Measurements from ENCODE around the gene USP12.

DNA sequence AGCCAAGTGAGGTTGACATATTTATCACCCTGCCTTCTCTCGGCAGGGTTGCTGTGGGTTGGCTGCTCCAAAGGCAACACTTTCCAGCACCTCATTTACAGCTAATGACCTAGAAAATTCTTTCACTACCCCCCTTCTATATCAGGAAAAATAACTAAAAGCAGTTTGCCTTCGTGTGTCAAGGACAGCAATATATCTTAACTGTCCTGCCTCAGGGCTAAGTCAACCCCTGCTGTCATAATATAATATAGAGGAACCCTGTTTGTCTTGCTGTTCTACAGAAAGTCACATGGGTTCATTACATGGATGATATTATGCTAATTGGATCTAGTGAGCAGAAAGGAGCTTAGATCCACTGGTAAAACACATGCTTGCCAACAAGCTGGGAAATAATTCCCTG lies 28.1 kb upstream of the USP12 start:
- TF ChIP-seq POLR2A (IDR thresholded peaks at IDR 0.05) = no peak
- TF ChIP-seq, protein P1, sequence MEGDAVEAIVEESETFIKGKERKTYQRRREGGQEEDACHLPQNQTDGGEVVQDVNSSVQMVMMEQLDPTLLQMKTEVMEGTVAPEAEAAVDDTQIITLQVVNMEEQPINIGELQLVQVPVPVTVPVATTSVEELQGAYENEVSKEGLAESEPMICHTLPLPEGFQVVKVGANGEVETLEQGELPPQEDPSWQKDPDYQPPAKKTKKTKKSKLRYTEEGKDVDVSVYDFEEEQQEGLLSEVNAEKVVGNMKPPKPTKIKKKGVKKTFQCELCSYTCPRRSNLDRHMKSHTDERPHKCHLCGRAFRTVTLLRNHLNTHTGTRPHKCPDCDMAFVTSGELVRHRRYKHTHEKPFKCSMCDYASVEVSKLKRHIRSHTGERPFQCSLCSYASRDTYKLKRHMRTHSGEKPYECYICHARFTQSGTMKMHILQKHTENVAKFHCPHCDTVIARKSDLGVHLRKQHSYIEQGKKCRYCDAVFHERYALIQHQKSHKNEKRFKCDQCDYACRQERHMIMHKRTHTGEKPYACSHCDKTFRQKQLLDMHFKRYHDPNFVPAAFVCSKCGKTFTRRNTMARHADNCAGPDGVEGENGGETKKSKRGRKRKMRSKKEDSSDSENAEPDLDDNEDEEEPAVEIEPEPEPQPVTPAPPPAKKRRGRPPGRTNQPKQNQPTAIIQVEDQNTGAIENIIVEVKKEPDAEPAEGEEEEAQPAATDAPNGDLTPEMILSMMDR (IDR thresholded peaks at IDR 0.05) = no peak
- TF ChIP-seq POLR2AphosphoS5 (IDR thresholded peaks at IDR 0.05) = no peak

All from prostate gland (tissue), 2 donors.